ENCODE data around the gene SBNO2.

DNA sequence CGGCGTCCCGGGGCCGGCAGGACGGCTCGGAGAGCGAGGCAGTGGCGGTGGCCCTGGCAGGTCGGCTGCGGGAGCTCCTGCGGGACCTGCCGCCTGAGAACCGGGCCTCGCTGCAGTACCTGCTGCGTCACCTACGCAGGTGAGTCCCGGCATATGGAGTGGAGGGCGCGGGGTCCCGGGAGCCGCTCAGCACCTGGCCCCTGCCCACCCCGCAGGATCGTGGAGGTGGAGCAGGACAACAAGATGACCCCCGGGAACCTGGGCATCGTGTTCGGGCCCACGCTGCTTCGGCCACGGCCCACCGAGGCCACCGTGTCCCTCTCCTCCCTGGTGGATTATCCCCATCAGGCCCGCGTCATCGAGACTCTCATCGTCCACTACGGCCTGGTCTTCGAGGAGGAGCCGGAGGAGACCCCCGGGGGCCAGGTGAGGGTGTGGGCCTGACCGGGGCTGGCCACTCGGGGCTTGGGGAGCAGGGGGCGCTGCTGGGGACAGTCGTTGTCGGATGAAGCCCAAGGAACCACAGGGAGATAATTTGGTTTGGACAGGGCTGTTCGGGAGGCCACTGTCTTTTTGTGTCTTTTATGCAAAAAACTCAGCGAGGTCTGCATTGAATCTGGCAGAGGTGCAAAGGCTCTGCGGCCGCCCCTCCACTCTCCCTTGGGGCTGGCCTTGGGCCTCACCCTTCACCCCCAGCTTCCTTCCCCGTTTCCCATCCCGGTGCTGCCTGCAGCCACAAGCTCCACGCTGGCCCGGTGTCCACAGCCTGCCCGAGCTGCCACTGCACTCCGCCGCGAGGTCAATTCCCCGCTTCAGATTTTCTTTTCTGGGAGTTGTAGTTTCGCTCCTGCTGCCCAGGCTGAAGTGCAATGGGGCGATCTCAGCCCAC lies 90.9 kb downstream of the SBNO2 start:
- TF ChIP-seq, protein P1, sequence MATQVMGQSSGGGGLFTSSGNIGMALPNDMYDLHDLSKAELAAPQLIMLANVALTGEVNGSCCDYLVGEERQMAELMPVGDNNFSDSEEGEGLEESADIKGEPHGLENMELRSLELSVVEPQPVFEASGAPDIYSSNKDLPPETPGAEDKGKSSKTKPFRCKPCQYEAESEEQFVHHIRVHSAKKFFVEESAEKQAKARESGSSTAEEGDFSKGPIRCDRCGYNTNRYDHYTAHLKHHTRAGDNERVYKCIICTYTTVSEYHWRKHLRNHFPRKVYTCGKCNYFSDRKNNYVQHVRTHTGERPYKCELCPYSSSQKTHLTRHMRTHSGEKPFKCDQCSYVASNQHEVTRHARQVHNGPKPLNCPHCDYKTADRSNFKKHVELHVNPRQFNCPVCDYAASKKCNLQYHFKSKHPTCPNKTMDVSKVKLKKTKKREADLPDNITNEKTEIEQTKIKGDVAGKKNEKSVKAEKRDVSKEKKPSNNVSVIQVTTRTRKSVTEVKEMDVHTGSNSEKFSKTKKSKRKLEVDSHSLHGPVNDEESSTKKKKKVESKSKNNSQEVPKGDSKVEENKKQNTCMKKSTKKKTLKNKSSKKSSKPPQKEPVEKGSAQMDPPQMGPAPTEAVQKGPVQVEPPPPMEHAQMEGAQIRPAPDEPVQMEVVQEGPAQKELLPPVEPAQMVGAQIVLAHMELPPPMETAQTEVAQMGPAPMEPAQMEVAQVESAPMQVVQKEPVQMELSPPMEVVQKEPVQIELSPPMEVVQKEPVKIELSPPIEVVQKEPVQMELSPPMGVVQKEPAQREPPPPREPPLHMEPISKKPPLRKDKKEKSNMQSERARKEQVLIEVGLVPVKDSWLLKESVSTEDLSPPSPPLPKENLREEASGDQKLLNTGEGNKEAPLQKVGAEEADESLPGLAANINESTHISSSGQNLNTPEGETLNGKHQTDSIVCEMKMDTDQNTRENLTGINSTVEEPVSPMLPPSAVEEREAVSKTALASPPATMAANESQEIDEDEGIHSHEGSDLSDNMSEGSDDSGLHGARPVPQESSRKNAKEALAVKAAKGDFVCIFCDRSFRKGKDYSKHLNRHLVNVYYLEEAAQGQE (IDR thresholded peaks at IDR 0.05; ENCODE audit: low read depth, low read length), result no peak
- TF ChIP-seq CHD2 (IDR thresholded peaks at IDR 0.05; ENCODE audit: low read length, partially characterized antibody) (no peak), FOXJ3 (CRISPR knock-in tag; IDR thresholded peaks at IDR 0.05) (no peak)

Measured in SK-N-SH (cell line).